K562 treated with DMSO at 1 percent for 4 hours (cell line): Measurements from ENCODE around the gene RAB1B. TPM values are rescaled to one million over a fixed set of nuclear protein-coding genes. Genes with fewer than 3 reads are reported as not detected.

ENCODE experiments used
- total RNA-seq: library from RNA; unstranded; fragments of 300-600 nt; gene quantifications from 2 replicates; pipeline ENCODE4 v1.2.3, GENCODE V29; 2022; ENCODE audit not compliant: insufficient read depth

RAB1B gene
- 156 and 172 TPM in 2 replicates for total RNA-seq

DNA sequence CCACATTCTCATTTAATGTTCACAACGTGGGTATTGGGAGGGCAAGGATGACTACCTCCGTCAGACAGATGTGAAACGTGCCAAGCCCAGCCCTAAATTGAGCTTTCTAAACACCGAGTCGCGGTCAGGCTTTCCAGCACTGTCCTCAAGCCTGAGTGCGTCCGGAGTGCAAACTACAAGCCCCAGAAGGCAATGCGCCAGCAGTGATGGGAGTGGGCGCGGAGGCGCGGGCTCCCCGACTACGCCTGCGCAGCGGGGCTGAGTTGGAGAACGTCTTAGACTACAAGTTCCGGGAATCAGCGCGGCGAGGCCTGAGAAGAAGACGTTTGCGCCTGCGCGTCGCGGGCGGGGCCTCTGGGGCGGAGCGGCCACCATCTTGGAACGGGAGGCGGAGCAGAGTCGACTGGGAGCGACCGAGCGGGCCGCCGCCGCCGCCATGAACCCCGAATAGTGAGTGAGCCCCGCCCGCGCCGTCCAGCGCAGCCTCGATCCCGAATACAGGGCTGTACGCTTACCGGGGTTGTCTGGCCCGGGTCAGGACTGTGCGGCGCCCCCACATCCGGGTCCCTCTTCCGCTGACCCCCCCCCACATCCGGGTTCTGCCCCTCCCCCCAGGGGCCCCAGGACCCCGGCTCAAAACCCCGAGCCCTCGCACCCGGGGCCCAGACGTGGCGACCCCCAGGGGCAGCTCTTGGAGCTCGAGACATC, at the start of gene RAB1B:
Gene RAB1B, plus strand, starts transcription at position 396 of the 708 bp plus-strand sequence. Its CDS starts 41 bp downstream, at position 437.

DNA sequence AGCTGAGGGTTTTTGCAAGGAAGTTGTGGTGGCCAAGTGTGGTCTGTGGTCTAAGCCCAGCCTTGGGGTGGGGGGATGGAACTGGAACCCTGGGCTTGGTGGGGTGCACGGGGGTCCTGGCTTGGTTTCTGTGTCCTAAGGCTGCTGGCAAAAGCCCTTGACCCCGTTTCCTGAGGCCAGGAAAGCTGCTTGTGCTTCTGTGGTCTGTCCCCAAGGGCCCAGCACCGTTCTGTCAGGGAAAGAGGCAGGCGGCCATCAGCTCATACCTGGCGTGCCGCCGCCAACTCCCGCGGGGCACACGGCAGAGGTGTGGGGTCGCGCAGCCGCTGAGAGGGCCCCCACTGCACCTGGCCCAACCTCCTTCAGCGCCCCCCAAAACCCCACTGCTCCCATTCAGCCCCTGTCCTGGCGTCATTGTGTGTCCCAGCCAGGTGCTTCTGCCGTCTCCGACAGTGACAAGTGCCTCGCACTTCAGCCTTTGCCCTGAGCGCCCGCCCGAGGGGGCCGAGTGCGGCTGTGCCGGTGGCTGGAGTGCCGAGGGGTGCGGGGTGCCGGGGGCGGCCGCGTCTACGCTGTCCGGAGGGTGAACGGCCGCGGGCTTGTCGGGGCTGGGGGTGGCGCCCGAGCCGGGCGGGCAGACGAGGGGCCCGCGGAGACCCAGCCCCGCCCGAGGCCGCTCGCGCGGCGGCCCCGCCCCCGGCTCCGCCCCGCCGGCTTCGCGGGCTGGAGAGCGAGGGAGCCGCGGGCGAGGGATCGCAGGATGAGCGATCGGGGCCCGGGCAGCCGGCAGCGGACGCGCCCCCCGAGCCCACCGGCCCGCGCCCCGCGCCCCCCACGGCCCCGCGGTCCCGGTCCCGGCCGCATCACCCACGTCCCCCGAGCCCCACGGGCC, 9.3 kb downstream of the RAB1B start, which contains the start of gene CNIH2:
Gene CNIH2, plus strand, starts transcription at position 705 of the 892 bp plus-strand sequence. CDS start 282 bp downstream, outside the sequence.

DNA sequence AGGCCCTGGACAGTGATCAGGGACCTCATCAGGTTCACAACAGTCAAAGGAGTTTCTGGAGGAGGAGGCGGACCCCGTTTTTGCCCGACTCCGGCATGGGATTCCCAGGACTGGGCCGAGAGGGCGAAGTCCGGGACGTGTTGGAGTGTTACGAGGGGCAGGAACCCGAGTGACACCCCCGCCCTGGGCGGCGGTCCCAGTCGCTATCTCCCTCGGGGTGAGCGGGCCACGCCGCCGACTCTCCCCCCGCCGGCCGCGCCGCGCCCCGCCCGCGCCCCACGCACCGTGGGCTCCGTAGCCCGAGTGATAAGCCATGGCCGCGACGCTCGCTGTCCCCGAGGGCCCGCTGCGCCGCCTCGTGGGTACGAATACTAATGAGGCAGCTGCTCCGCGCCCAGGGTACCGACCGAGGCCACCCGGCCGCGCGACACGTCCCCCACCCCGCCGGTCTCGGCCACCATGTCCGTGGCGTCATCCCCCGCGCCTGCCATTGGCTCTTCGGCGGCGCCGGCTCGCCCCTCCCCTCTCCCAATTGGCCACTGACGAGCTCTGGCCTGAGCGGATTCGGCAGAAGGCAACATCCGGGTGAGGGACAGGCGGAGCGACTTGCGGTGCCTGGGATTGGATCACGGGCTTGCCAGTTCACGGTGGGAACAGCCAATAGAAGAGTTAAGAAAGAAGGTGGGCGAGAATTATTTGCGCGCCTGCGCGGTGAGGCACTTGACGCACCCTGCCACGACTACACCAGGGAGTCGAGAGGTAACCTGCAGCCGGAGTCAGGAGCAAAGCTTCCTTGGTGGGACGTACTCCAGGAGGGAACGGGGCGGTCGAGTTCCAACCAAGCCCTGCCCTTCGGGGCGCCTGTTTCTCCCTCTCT, 20.5 kb downstream of the RAB1B start, which contains the start of gene YIF1A:
Gene YIF1A, minus strand, starts transcription at position 473 of the 877 bp plus-strand sequence. Its CDS starts 158 bp downstream, at position 315.

DNA sequence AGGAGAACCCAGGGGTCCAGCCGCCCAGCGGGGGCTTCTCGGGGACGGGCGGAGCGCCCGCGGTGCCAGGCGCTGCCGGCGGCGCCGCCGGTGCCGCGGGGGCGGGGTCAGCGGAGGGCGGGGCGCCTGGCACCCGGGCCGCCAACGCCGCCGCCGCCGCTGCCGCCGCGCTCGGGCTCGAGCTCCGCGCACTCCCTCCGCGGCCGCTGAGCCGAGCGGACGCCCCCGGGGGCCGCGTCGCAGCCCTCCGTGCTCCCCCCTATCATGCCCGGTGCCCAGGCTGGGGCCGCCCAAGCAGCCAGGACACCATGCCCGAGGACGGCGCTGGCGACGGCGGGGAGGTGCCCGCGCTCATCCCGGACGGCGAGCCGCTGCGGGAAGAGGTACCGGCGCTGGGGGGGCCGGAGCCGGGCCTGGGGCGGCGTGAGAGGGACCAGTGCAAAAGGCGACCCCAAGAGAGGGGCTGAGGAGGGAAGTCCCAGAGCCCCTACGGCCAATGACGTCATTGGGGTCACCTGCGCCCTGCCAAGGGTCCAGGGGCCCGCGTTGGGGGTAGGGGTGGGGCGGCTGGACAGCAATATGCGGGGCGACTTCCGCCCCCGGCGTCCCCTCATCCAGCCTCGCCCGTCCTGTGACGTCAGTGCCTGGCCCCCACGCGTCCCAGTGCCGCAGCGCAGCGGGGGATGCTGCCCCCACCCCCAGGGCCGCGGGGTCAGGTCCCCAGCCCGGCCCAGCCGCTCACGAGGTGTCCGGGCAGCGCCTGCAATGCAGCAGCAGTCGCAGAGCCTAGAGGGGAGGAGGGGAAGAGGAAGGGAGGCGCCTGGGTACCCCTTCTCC, 23.5 kb downstream of the RAB1B start, which contains the start of gene TMEM151A:
Gene TMEM151A, plus strand, starts transcription at position 189 of the 837 bp plus-strand sequence. Its CDS starts 120 bp downstream, at position 309.

DNA sequence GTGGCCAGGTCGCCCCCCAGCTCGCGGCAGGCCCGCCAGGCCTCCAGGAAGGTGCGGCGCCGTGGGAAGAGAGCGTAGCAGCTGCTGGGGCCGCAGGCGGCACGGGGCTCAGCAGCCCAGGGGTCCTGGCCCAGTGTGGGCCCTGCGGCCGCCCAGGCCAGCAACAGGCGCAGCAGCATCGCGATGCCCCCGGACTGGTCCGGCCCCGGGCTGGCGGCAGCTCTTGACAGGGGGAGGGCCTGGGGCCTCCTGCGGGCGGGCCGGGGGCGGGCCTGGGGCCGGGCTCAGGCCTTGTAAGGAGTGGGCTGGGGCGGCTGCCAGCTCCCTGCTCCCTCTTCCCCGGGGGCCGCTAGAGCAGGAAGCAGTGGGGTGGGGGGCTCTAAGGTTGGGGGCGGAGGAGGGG, 48.4 kb downstream of the RAB1B start, which contains the start of gene CD248:
Gene CD248, minus strand, starts transcription at position 196 of the 403 bp plus-strand sequence. Its CDS starts 17 bp downstream, at position 179.

Other genes with a start within 250 kb of the RAB1B start
- not detected in 2 replicates for gene CATSPER1, start 242.2 kb upstream of the RAB1B start, total RNA-seq
- not detected in 2 replicates for gene GAL3ST3, start 219.5 kb upstream of the RAB1B start, total RNA-seq
- 197 and 236 TPM in 2 replicates for gene SF3B2, start 216.3 kb upstream of the RAB1B start, total RNA-seq
- gene PACS1, start 198.4 kb upstream of the RAB1B start, total RNA-seq: 26.7 and 27.9 TPM in 2 replicates
- 33.3 and 34.0 TPM in 2 replicates for gene KLC2, start 10.9 kb upstream of the RAB1B start, total RNA-seq
- 0.52 TPM in 1 of 2 replicates, not detected in the other for gene CNIH2, start 9.5 kb downstream of the RAB1B start, total RNA-seq
- gene YIF1A, start 20.5 kb downstream of the RAB1B start, total RNA-seq: 111 and 122 TPM in 2 replicates
- not detected in 2 replicates for gene TMEM151A, start 23.3 kb downstream of the RAB1B start, total RNA-seq
- gene CD248, start 48.4 kb downstream of the RAB1B start, total RNA-seq: not detected in 2 replicates
- 0.90 and 1.9 TPM in 2 replicates for gene RIN1, start 67.8 kb downstream of the RAB1B start, total RNA-seq
- gene BRMS1, start 76.5 kb downstream of the RAB1B start, total RNA-seq: 44.5 and 51.4 TPM in 2 replicates
- 23.2 and 25.5 TPM in 2 replicates for gene B4GAT1, start 79.0 kb downstream of the RAB1B start, total RNA-seq
- gene SLC29A2, start 103.1 kb downstream of the RAB1B start, total RNA-seq: 5.8 and 11.3 TPM in 2 replicates
- gene NPAS4, start 152.4 kb downstream of the RAB1B start, total RNA-seq: not detected in 2 replicates
- gene MRPL11, start 170.2 kb downstream of the RAB1B start, total RNA-seq: 51.8 and 54.1 TPM in 2 replicates
- 3.5 and 4.1 TPM in 2 replicates for gene PELI3, start 198.3 kb downstream of the RAB1B start, total RNA-seq
- 35.2 and 38.6 TPM in 2 replicates for gene DPP3, start 211.8 kb downstream of the RAB1B start, total RNA-seq
- 8.4 and 10.2 TPM in 2 replicates for gene BBS1, start 242.0 kb downstream of the RAB1B start, total RNA-seq